IPS-11a (cell line): ENCODE measurements around the gene MRM1.
A peak's percentile ranks its signal among the peaks of the same experiment; 100 is the strongest.

Experiments
- H3K4me3 ChIP-seq: one replicate; pipeline ENCODE4 v1.5.1; 2013; ENCODE audit warnings: low read depth, low read length, control low read depth

Gene MRM1

DNA sequence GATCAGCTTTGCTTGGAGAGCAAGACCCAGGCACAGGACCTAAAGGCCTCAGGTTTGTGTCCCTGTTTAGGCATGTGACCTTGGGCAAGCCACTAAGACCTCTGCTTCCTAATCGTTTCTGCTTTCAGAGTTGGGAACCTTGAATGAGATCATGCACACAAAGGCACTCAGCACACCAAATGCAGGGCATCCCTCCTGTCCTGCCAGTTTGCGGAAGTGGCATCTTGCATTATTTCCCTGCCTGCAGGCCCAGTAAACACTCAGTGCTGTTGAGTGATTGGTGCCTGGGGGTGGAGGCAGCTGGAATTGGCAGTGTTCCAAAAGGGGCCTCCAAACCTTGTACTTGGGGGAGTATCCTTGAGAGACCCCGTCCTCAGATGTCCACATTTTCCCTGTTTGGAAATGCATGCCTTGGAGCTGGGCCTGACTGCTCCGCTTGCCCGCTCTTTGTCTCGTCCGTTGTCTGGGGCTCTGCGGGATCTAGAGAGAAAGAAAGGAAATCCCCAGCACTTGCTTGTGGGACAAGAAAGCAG is 28.7 kb downstream of the MRM1 start:
- no peak overlapping the region for H3K4me3 ChIP-seq

GRCh38 chr17:36631022-36631421 is 29.6 kb downstream of the MRM1 start:
- no peak overlapping the region for H3K4me3 ChIP-seq

DNA sequence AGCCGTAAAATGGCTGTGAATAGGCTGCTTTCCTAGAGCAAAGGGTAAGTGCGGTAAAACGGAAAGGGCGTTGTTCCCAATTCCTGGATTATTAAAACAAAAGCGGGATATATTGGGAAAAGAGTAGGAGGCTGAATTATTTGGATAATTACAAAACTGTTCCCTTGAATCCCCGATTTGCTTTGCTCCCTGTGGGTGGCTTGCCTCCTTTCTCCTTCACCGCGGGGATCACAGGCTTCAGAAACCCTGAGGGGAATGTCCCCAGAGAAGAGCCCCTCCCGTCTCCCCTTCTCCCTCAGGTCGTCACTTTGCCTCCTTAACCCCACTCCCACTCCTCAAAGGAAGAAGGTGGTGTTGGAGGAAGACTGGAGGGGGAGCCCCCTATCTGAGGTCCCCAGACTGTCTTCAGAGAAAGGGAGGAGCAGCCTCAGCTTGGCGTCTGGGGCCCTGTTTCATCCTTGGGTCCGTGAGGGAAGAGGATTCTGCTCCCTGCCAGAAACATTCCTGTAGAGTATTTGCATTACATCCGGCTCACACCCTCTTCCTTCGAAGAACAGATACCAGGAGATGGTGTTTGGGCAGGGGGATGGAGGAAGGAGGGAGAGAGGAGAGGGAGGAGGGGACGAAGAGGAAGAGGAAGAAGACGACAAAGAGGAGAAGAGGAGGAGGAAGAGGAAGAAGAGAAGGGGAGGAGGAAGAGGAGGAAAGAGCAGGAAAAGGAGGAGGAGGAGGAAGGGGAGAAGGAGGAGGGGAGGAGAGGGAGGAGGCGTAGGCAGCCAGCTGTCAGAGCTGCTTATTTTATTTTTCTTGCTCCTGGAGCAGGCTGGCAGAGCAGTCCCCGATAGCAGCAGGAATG is 31.8 kb downstream of the MRM1 start:
- H3K4me3 ChIP-seq, result no peak overlapping the region

DNA sequence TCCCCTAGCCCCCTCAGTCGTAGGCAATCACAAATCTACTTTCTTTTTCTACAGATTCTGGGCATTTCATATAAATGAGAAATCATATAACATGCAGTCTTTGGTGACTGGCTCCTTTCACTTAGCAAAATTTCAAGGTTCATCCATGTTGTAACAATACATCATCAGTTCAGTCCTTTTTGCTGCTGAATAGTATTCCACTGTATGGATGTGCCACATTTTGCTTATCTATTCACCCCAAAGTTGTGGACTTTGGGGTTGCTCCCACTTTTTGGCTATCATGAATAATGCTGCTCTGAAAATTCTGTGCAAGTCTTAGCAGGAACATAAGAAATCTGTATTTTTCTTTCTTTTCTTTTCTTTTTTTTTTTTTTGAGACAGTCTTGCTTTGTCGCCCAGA is 39.0 kb downstream of the MRM1 start:
- no peak overlapping the region for H3K4me3 ChIP-seq

- no peak overlapping the region for H3K4me3 ChIP-seq
These were observed 39.5 kb downstream of the MRM1 start for GRCh38 chr17:36640836-36641235.

DNA sequence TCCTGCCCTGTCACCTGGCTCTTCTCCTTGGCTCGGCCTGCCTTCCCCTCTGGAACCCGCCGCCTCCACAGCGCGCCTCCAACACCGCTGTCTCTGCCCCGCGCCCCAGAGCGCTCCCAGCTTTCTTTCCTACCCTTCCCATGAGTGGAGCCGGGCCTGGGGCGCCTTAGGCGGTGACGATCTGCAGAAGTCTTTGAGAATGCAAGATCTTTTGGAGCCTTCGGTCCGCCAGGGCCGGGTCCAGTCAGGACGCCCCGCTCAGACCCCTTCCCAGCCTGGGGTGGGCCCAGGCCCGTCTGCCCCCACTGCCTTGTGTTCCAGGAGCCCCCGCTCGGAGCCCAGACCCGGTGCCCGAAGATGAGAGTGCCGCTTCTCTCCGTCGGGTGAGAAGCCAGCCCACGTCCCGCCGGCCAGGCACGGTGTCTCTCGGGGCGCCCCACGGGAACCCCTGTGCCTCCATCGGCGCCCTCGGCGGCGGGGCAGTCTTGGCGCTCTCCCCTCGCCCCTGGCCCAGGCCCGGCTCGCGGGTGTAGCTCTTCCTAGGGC is 40.0 kb downstream of the MRM1 start:
- peak overlapping the region; percentile 31 for H3K4me3 ChIP-seq

- H3K4me3 ChIP-seq, result peak overlapping the region; percentile 31
These were observed 40.8 kb downstream of the MRM1 start for GRCh38 chr17:36641877-36642845.

GRCh38 chr17:36643086-36643685 is 41.8 kb downstream of the MRM1 start:
- H3K4me3 ChIP-seq, result no peak overlapping the region

- H3K4me3 ChIP-seq, result no peak overlapping the region
These were observed 44.0 kb downstream of the MRM1 start for GRCh38 chr17:36645422-36645821.

- H3K4me3 ChIP-seq, result no peak overlapping the region
These were observed 46.3 kb downstream of the MRM1 start for GRCh38 chr17:36647636-36648035.

DNA sequence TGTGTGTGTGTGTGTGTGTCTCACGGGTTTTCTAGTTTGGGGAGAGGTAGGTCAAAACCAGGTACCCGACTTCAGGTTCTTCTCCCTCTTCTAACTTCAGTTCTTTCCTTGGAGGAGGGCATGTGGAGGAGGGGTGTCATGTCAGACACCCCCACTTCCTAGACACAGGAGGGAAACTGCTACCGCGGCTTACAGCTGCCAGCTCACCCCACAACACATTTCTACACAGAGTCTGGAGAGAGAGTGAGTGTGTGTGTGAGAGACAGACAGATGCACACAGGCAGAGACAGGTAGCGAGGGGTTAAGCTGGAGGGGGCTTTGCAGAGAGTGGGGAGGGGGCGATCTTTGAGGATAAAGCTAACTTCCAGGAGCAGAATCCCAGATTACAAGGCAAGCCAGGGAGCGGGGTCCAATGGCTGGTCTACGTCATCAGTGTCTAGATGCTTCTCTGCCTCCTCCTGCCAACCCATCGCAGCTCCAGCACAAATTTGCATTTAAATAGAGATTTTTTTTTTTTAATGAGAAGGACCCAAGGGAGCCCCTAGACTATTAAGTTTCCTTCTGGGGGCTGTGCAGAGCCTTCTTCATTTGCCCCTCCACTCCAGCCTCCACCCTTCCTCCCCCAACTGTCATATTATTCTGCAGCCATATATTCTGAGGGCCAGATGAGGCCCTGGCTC is 48.9 kb downstream of the MRM1 start:
- H3K4me3 ChIP-seq, result no peak overlapping the region

DNA sequence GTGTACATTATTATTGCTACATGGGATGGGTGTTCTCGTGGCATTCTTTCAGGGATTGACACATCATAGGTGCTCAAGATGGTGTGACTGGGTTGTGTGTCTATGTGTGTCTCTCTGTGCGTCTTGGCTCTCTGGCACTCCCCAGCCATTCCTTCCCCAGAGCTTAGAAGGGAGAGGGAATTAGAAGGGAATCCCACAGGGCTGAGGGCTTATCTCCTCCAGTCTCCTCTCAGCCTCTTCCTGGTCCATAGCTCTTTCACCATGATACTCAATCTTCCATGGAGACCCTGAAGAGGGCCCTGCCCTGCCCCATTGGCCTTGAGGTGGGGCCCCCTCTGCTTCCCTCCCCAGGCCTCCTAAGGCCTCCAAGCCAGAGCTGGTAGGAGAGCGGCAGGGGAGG is 52.0 kb downstream of the MRM1 start:
- H3K4me3 ChIP-seq, result no peak overlapping the region

GRCh38 chr17:36653856-36654255 is 52.5 kb downstream of the MRM1 start:
- H3K4me3 ChIP-seq, result no peak overlapping the region

DNA sequence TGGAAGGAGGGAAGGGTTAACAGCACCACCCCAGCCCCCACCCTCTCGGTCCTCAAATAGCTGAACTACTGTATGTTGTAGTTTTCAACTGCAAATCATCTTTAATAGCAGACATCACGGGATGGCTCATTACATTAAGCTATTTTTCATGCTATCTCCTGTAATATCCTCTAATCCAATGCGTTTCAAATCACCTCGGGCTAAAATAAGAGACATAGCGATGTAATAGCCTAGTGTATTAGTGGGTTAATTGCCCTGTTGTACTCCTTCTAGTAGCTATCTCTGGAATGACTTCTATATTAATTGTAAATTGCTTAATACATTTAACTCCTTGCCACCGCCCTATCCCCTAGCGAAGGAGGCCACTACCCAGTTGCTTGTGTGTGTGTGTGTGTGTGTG is 54.3 kb downstream of the MRM1 start:
- no peak overlapping the region for H3K4me3 ChIP-seq

GRCh38 chr17:36657390-36657762 is 56.0 kb downstream of the MRM1 start:
- peak overlapping the region; percentile 43 for H3K4me3 ChIP-seq

DNA sequence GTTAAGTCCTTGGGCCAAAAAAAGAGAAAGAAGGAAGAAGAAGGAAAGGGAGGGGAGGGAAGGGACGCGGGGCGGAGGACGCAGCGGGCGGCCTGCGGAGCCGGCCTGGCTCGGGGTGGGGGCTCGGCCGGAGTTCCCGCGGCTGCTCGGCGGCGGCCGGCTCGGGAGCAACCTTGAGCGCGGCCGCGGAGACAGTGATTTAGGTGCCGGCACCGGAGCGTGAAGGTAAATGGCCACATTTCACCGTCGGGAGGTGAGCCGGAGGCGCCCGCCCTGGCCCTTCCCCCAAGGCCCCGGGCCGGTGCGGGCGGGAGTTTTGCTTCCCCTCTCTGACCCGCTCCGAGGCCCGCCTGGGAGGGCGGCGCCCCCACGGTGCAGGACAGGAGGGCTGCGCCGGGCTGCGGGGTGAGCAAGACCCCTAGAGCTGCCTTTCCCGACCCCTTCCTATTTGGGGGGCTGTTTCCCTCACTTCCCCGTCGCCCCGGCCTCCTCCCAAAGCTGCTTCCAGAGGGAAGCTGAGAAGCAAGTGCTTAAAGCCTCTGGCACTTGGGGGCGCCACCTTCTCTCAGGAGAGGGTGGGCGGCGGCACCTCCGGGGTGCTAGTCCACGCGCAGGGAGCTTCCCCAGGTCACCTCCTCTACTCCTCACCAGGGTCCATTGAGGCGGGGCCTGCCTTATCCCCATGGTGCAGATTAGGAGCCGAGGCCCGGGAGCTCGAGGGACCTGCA is 56.5 kb downstream of the MRM1 start:
- peak overlapping the region; percentile 43 for H3K4me3 ChIP-seq
